WTC11 (cell line): ENCODE data around the gene PHKG2.

ENCODE experiments used
- CREB1 ChIP-seq: sonication (generic); formaldehyde crosslinking; IDR thresholded peaks from 2 replicates; pipeline ENCODE4 v1.8.0; 2023; ENCODE audit warnings: mild to moderate bottlenecking, missing genetic modification reagents
- ETV6 ChIP-seq: sonication (generic); formaldehyde crosslinking; IDR thresholded peaks from 2 replicates; pipeline ENCODE4 v1.8.1; 2022; ENCODE audit warnings: mild to moderate bottlenecking, missing genetic modification reagents
- FOXP1 ChIP-seq: sonication (generic); formaldehyde crosslinking; IDR thresholded peaks from 2 replicates; pipeline ENCODE4 v1.8.0; 2022; ENCODE audit warnings: missing genetic modification reagents, mild to moderate bottlenecking, moderate library complexity, borderline replicate concordance
- NR3C1 ChIP-seq: sonication (generic); formaldehyde crosslinking; conservative IDR thresholded peaks from 2 replicates; pipeline ENCODE4 v1.8.1; 2023; ENCODE audit warnings: low read depth, mild to moderate bottlenecking, missing genetic modification reagents
- SOX15 ChIP-seq: fragments of 250-450 bp; sonication (Bioruptor Pico); IDR thresholded peaks from 2 replicates; pipeline ENCODE4 v1.9.0; 2021; ENCODE audit warnings: mild to moderate bottlenecking
- TF ChIP-seq, protein P1 (sequence below): fragments of 200-600 bp; IDR thresholded peaks from 2 replicates; pipeline ENCODE4 v1.8.0; 2022; ENCODE audit warnings: antibody characterized with exemption
- TF ChIP-seq, protein P2 (sequence below): sonication (generic); formaldehyde crosslinking; IDR thresholded peaks from 2 replicates; pipeline ENCODE4 v1.8.1; 2023; ENCODE audit warnings: mild to moderate bottlenecking, missing genetic modification reagents
- TF ChIP-seq, protein P3 (sequence below): sonication (generic); formaldehyde crosslinking; IDR thresholded peaks from 2 replicates; pipeline ENCODE4 v1.8.1; 2022; ENCODE audit warnings: low read depth, missing genetic modification reagents, borderline replicate concordance
- TF ChIP-seq, protein P4 (sequence below): sonication (generic); formaldehyde crosslinking; IDR thresholded peaks from 2 replicates; pipeline ENCODE4 v1.8.0; 2022; ENCODE audit warnings: mild to moderate bottlenecking, missing genetic modification reagents
- TF ChIP-seq, protein P5 (sequence below): sonication (generic); formaldehyde crosslinking; IDR thresholded peaks from 2 replicates; pipeline ENCODE4 v1.8.1; 2023; ENCODE audit warnings: mild to moderate bottlenecking, missing genetic modification reagents, moderate library complexity

DNA sequence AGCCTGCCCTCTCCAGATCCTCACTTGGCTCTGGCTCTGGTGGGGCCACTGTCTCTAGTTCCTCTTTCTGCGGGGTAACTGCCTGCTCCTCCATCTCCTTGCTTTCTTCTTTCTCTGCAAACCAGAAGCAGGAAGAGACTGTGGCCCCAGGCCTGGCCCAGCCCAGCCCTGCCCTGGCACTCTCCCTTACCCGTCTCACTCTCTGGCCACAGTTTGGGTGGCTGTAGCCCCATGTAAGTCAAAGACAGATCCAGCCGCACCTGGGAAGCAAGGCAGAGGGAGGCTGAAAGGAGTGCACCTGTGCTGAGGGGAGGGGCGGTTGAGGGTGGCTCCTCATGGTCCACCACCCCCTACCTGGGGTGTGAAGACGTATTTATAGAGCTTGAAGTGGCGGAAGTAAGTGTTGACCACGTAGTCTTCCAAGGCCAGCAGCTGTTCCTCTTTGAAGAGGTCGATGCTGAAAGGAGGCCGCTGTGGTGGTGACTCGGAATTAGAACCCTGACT is 10.8 kb downstream of the PHKG2 start:
- TF ChIP-seq ETV6 (no peak), NR3C1 (CRISPR knock-in tag) (no peak), SOX15 (CRISPR knock-in tag) (no peak), CREB1 (CRISPR knock-in tag) (no peak), FOXP1 (no peak)
- TF ChIP-seq, protein P1, sequence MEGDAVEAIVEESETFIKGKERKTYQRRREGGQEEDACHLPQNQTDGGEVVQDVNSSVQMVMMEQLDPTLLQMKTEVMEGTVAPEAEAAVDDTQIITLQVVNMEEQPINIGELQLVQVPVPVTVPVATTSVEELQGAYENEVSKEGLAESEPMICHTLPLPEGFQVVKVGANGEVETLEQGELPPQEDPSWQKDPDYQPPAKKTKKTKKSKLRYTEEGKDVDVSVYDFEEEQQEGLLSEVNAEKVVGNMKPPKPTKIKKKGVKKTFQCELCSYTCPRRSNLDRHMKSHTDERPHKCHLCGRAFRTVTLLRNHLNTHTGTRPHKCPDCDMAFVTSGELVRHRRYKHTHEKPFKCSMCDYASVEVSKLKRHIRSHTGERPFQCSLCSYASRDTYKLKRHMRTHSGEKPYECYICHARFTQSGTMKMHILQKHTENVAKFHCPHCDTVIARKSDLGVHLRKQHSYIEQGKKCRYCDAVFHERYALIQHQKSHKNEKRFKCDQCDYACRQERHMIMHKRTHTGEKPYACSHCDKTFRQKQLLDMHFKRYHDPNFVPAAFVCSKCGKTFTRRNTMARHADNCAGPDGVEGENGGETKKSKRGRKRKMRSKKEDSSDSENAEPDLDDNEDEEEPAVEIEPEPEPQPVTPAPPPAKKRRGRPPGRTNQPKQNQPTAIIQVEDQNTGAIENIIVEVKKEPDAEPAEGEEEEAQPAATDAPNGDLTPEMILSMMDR, result no peak
- TF ChIP-seq, protein P2, sequence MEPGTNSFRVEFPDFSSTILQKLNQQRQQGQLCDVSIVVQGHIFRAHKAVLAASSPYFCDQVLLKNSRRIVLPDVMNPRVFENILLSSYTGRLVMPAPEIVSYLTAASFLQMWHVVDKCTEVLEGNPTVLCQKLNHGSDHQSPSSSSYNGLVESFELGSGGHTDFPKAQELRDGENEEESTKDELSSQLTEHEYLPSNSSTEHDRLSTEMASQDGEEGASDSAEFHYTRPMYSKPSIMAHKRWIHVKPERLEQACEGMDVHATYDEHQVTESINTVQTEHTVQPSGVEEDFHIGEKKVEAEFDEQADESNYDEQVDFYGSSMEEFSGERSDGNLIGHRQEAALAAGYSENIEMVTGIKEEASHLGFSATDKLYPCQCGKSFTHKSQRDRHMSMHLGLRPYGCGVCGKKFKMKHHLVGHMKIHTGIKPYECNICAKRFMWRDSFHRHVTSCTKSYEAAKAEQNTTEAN, result no peak
- TF ChIP-seq, protein P3, sequence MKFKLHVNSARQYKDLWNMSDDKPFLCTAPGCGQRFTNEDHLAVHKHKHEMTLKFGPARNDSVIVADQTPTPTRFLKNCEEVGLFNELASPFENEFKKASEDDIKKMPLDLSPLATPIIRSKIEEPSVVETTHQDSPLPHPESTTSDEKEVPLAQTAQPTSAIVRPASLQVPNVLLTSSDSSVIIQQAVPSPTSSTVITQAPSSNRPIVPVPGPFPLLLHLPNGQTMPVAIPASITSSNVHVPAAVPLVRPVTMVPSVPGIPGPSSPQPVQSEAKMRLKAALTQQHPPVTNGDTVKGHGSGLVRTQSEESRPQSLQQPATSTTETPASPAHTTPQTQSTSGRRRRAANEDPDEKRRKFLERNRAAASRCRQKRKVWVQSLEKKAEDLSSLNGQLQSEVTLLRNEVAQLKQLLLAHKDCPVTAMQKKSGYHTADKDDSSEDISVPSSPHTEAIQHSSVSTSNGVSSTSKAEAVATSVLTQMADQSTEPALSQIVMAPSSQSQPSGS (CRISPR knock-in tag), result no peak
- TF ChIP-seq, protein P4, sequence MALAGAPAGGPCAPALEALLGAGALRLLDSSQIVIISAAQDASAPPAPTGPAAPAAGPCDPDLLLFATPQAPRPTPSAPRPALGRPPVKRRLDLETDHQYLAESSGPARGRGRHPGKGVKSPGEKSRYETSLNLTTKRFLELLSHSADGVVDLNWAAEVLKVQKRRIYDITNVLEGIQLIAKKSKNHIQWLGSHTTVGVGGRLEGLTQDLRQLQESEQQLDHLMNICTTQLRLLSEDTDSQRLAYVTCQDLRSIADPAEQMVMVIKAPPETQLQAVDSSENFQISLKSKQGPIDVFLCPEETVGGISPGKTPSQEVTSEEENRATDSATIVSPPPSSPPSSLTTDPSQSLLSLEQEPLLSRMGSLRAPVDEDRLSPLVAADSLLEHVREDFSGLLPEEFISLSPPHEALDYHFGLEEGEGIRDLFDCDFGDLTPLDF (CRISPR knock-in tag), result no peak
- TF ChIP-seq, protein P5, sequence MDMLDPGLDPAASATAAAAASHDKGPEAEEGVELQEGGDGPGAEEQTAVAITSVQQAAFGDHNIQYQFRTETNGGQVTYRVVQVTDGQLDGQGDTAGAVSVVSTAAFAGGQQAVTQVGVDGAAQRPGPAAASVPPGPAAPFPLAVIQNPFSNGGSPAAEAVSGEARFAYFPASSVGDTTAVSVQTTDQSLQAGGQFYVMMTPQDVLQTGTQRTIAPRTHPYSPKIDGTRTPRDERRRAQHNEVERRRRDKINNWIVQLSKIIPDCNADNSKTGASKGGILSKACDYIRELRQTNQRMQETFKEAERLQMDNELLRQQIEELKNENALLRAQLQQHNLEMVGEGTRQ (CRISPR knock-in tag), result no peak
